HG03095 (cell line): ENCODE measurements around the gene EMC1.
"Not testable (repeated sequence)": the region's sequence is repeated elsewhere in the genome, so short reads cannot be mapped to it uniquely, and the experiment has no call there.

Source experiments
- ATAC-seq: cut with Tn5 transposase; IDR thresholded peaks from one replicate; pipeline ENCODE4 v1.9.1; 2021; ENCODE audit warnings: moderate library complexity; ENCODE audit not compliant: unreplicated experiment

EMC1 gene

DNA sequence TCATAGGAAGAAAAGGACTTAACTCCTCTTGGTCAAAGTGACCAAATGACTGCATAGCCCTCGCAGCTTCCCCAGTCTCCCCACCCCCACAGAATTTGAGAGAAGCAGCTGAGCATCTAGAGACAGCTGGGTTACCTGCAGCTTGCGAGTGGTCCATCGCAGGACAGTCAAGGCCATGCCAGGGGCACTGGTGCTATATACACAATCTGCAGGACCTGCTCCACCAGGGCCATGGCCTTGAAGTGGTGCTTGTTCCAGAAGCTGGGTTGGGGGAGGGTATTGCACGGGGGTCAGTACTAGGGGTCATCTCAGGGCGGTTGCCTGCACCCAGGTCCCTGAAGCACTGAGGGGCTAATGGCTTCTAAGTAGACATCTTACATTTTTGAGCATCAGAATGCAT, 10.7 kb upstream of the EMC1 start:
- no peak for ATAC-seq

DNA sequence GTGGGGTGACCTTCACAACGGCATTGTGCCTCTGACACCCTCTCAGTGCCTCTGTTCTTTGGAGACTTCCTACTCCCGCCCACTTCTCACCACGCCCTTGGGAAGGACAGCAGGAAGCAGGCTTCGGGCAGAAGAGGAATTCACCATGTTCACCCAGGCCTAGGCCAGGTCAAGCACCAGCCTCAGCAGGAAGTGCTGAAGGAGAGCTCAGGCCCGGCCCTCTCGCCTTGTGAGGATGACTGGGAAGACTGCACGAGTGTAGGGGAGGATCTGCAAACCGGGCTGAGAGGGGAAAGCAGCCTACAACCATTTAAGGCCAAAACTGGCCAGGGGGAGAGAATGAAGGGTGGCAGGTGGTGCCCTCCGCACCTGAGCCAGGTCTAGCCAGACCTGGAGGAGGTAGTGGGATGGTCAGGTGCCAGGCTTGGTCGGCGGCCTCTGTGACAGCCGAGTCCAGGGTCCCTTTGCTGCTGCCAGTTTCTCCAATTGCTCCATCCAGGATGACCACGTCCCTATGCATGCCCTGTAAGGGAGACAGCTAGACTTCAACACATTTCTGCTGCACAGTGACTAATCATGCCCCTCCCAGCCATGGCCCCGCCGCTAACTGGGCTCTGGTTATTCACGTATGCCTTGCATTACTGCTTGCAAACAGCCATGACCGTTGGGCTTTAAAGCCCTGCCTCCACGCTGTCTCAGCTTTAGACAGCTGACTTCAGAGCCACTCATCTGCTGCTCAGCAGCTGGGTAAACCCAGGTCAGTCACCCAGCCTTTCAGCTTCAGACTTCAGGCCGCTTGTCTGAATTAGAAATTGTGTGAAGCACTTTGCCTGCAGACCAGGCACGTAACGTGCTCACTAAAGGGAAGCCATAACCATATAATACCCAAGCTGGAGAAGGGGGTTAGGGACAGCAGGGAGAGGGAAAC, 9.2 kb upstream of the EMC1 start:
- ATAC-seq = no peak

DNA sequence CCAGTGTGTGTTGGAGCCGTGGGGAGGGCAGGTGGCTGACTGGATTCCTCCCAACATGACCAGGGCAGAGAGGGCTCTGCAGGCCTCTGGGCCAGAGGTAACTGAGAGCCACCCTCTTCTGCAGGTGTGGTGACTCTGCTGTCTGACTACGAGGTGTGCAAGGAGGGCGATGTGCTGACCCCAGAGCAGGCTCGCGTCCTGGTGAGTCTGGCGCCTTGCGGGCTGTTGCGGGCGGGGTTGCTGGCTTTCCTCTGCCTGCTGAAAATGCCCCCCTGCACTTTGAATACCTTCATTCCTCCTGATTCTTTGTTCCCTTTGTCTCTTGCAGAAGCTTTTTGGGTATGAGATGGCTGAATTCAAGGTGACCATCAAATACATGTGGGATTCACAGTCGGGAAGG, 7.0 kb upstream of the EMC1 start:
- no peak for ATAC-seq

DNA sequence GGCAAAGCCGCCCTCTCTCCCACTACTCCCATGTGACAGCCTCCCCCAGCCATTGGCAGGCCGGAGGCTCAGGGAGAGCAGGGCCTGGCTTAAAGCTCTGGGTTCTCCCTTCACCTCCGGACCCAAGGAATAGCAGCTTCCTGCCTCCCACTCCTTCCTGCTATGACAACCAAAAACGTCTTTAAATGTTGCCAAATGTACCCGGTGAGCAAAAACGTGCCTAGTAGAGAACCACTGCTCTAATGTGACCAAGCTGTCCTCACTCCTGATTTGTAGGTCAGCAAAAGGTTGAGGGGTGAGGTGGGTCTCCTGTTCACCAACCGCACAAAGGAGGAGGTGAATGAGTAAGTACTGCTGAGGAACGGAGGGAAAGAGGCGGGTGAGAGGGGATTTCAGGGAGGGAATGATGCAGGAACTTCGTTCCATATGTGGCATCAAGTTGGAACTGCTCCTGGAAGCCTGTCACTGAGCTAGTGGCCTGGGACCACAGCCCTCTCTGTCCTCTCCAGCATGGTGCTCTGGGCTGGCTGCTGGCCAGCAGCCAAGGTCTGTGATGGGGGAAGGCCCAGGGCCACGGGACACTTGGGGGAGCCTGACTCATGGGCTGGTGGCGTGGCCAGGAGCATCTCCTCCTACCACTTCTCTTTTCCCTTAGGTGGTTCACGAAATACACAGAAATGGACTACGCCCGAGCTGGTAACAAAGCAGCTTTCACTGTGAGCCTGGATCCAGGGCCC, 6.0 kb upstream of the EMC1 start:
- ATAC-seq = no peak

DNA sequence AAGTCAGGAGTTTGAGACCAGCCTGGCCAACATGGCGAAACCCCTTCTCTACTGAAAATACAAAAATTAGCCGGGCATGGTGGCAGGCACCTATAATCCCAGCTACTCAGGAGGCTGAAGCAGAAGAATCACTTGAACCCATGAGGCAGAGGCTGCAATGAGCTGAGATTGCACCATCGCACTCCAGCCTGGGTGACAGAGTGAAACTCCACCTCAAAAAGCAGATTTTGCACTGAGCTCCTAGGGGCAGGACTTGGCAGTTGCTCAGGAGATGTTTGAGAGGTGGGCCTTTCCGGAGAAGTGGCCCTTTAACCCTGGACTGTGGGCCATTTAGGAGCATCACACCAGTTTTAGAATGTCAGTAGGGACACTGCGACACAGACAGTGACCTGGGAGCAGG, 5.0 kb upstream of the EMC1 start:
- ATAC-seq = not testable (repeated sequence)

DNA sequence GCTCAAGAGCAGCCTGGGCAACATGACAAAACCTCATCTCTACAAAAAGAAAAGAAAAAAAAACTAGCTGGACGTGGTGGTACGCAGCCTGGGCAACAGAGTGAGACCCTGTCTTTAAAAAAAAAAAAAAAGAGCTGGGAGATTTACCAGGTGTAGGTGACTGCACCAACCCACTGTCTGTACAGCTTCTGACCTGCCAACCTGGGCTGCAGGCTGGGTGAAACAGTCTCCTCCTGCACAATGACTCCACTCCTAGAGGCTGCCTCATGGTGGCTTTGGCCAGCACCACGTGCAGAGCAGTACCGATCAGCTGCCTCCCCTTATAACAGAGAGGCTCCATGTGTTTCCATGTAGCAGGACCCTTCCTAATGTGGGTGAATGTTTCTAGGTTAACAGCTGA, 4.0 kb upstream of the EMC1 start:
- no peak for ATAC-seq

DNA sequence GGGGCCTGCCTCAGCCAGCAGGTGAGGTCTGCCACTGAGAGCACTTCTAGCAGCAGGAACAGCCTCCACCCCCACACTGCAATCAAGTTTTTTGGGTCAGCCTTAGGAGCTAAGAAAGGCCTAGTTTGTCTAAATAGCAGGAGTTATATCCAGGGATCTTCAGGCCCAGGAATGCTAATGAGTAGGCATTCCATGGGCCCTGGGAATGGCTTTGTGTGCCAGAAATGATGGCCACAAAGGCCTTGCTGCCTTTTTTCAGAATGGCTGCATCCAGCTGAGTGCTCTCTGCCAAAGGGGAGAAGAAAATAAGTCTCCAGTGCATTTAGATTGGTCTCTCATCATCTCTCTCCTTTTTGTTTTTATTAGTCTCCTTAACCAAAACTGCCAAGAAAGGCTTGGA, 3.1 kb upstream of the EMC1 start:
- ATAC-seq = no peak

DNA sequence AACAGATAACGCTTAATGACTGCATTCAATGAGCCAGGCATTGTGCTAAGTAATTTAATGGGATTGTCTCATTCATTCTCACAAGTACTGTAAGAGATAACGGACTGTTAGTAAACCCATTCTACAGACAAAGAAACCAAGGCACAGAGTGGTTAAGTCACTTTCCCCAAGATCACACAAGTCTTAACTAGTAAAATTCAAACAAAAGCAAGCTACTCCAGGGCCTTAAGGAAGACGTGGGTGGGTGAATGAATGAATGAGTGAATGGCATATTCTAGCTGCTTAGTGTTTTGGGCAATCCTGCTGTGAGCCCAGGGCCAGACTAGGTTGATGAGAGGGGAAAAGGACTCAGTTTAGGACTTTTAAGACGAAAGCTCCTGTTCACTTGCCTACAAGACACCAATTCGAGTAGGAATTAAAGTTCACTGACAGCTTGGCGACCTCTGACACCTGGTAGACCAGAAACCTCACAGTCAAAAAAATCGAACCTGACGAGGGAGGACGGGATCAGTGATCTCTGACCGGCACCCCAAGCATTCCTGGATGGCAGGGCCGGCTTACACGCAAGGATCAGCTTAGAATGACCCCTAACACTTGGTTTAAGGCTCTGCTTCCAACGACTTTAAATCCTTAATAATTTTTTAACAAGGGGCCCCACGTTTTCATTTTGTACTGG, 557 bp downstream of the EMC1 start:
- no peak for ATAC-seq

DNA sequence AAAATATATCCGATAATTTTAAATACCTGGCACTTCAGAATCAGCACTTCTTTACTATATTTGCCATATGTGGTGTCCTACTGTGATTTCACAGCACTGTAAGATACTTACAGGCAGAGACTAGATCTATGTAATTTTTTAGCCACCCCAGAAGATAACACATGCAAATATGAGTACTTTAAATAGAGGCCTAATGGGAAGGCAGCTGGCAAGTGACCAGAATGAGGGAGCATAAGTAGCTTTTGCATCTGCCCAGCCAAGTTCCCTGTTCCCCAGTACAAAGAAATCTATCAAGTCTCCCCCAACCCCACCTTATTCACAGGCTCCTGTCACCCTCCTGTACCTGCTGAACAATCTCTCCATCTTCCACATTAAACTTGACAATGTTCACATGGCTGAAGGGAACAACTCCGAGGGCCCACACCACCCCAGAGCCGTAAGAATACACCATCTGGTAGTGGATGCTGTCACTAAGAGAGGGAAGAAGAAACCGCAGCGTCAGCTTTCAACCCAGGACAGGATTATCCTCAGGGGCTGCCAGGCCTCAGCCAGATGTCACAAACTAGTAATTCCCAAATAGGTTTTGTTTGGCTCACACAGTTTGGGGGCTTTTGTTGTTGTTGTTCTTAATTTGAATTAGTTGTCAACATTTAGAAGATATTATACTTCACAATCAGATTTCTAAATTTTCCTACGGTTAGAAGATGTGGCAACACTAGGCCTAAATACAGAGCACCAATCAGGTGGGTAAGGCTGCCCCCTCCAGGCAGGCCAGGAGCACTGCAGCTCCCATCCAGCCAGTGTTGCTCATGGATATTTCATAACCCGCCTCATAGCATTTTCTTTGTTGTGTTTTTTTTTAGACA, 10.4 kb downstream of the EMC1 start:
- no peak for ATAC-seq

DNA sequence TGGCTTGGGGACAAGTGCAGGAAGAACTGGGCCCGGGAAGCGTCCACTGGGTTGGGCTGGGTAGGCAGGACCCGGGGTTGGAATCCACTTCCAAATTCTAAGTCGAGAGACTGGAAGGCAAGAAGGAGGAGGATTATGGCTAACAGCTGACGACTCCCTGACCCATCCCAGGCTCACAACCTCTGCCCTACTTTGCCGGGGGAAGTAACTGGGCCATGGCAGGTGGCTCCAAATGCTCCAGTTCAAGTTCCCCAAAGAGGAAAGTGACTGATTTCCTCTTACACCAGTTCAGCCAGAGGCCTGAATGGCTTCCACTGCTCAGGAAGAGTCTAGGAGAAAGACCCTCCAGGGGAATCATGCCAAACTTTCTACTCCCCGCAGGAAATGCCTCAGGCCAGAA, 11.4 kb downstream of the EMC1 start:
- ATAC-seq = no peak

DNA sequence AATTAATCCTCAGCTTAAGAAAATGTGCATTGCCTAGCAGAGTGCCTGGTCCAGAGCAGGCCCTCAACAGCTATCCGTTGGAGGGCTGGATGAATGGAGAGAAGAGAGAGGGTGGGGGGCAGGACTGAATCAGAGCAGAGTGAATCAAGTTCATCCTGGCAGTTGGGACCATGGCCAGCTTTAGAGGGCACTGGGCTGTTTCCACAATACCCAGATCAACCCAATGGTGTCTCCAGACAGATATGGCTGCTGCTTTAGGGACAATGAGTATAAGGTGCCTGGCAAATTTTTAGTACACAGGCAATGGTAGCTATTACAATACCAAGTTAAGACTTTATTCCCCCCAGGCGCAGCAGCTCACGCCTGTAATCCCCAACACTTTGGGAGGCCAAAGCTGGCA, 17.1 kb downstream of the EMC1 start:
- ATAC-seq = no peak

DNA sequence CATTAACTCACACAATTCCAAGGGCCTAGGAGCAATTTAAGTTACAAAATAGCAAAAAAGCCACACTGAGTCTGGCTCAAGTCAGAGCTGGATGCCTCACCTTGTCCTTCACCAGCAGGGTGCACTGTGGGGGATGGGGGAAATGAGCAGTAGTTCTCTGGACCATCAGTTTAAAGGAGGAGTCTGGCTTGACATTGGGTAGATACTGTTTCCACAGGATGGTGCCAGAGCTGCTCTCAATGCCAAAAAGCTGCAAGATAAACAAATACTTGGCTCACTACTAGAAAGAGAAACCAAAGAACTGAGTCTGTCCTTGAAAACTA, 18.8 kb downstream of the EMC1 start:
- ATAC-seq = no peak

DNA sequence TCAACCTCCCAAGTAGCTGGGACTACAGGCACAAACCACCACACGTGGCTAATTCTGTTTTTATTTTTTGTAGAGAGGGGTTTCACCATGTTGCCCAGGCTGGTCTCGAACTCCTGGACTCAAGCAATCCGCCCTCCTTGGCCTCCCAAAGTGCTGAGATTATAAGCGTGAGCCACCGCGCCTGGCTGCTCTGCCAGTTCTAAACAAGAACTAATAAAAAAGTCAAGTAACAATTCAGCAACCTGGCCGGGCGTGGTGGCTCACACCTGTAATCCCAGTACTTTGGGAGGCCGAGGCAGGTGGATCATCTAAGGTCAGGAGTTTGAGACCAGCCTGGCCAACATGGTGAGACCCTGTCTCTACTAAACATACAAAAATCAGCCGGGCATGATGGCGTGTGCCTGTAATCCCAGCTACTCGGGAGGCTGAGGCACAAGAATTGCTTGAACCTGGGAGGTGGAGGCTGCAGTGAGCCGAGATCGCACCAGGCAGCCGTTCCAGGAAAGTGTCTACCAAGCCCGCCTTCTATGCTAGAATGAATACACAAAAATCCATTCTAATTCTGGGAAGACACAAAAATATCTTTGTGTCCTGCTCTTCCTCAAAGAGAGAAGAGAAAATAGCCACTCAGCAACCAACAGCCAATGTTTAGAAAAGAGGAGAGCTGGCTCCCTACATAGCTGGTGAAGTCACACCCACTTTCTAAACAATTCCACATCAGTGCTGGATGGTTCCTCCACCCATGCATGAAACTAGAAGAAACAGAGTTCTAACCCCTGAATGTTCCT, 19.4 kb downstream of the EMC1 start:
- ATAC-seq = not testable (repeated sequence)

DNA sequence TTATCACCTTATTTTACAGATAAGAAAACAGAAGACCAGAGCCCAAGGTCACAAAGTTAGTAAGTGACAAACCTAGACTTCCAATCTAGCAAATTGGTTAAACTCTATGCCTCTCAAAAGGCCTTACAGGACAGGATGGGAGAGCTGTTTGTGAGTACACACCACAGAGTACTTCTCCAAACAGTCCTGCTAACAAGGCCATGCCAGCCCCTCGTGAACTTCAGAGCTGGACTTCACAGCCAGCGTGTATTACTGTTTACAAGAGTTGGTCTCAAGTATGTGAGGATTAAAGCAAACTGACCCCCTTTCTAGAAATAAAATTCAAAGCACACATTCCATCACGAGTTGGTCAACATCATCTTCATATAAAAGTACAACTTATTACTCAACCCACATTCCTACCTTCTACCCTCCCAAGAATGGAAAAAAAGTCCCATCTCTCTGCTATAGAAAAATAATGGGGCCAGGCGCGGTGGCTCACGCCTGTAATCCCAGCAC, 21.4 kb downstream of the EMC1 start:
- ATAC-seq = no peak

DNA sequence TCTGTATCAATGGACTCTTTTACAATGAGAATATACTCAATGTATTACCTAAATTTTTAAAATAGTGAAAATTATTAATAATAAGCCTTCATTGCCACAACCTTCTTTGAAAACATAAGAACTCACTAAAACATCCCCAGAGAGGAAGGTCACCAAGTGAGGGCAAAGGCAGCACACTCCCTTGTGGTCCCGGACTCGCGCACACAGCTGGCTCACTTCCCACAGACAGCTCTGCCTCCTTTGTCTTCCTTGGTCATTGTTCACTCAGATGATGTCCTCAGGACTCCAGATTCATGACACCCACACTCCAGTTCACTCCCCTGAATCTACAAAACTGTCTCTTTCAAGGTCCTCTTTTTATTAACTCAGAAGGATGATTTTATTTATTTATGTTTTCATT, 22.1 kb downstream of the EMC1 start:
- no peak for ATAC-seq

DNA sequence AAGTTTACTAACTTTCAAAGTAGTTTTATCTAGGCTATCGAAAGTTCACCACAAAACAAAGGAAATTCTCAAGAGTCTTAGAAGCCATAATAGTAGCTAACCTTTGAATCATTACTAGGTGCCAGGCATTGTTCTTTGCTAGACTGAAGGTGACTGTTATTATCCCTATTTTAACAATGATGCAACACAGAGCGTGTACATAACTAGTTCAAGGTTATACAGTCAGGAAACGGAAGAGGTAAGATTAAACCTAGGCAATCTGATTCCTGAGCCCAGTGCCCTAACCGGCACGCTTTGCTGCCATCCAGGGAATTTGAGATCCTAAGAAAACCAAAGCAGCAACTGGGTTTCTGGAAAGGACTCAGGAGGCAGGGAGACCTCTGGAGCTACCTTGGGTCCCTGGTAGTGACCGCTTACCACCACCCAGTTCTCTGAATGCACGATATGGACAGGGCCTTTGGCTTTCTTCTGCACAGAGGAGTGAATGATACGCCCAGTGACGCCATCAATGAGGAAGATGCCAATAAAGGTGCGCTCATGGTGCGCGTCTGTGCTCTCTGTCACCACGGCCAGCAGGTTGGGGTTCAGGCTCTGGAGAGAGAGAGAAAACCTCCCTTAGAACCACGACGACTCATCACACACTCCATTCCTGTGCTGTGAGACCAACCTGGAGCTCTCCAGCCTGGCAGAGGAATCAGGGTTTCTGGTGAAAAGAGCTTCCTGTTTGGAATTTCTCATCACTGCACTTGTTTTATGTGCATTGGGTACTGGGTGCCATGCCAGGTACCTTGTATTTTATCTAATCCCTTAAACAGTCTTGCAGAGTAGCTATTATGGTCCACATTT, 28.1 kb downstream of the EMC1 start:
- no peak for ATAC-seq

DNA sequence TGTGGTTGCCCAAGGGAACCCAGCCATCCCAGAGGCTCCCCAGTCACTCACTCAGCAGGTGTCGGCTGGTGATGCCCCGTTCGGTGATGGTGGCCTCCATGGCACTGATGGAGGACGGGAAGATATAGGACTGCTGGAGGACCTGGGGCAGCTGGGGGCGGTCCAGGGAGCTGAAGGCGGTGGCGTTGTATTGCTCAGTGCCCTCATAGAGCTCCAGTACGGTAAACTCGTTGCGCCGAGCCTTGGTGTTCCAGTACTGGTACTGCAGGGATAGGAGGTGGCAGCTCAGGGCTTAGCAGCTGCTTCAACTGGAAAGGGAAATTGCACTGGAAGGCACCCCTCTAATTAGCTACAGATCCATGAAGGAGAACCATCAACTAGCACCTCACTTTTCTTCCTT, 28.8 kb downstream of the EMC1 start:
- no peak for ATAC-seq

DNA sequence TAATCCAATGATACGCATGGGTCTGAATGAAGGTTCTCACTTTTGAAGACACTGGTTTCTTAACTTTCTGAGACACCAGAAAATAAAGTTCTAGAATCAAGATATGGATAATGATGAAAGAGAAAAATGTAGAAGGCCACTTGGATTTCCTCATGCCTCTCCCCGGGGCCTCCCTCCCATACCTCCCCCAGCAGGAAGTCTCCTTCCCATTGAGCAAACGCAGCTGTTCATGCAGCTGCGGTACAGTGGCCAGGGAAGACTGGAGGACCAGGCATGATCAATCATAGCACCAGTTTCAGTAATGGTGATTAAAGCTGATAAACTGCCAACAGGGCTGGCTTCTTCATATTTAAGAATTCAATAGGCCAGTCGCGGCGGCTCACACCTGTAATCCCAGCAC, 30.3 kb downstream of the EMC1 start:
- ATAC-seq = no peak
